ENCODE data around the gene PRSS22. TPM values are rescaled to one million over a fixed set of nuclear protein-coding genes. Genes with fewer than 3 reads are reported as not detected.
A peak's percentile ranks its signal among the peaks of the same experiment; 100 is the strongest.

Gene PRSS22
- total and polyA plus RNA-seq, 2 experiments from 2014 or later: not detected

- H3K27me3 ChIP-seq: peaks cover 34% of the 10 kb centered on the region
Measured at GRCh38 chr16:2856061-2856670, 1.8 kb downstream of the PRSS22 start.

DNA sequence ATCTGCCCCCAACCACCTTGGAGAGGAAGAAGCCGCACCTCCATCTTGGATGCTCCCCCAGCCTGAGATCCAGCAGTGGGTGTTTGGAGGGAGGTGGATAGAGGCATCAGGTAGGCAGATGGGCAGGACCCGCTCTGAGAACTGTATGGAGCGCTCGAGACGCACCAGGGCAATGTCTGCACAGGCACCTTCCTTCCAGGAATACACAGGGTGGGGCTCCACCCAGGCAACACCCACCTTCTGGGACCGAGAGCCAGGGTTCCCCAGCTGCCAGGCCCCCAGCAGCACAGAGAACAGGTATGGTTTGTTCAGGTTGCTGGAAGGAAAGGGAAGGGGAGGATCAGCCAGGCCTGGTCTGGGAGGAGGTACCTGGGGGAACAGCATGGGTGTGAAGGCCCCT, 2.4 kb downstream of the PRSS22 start:
- TF ChIP-seq, protein P1, sequence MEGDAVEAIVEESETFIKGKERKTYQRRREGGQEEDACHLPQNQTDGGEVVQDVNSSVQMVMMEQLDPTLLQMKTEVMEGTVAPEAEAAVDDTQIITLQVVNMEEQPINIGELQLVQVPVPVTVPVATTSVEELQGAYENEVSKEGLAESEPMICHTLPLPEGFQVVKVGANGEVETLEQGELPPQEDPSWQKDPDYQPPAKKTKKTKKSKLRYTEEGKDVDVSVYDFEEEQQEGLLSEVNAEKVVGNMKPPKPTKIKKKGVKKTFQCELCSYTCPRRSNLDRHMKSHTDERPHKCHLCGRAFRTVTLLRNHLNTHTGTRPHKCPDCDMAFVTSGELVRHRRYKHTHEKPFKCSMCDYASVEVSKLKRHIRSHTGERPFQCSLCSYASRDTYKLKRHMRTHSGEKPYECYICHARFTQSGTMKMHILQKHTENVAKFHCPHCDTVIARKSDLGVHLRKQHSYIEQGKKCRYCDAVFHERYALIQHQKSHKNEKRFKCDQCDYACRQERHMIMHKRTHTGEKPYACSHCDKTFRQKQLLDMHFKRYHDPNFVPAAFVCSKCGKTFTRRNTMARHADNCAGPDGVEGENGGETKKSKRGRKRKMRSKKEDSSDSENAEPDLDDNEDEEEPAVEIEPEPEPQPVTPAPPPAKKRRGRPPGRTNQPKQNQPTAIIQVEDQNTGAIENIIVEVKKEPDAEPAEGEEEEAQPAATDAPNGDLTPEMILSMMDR (IDR thresholded peaks at IDR 0.05; ENCODE audit: low read depth, low read length): no peak
- Histone ChIP-seq H3K9me3 (ENCODE audit: low read depth) (no peaks in the 10 kb centered on the region), H3K4me1 (ENCODE audit: low read depth) (no peaks in the 10 kb centered on the region), H3K27ac (no peak overlapping the region), H3K4me3 (no peak overlapping the region), H3K27me3 (peaks cover 34% of the 10 kb centered on the region), H3K36me3 (no peaks in the 10 kb centered on the region)
- DNase-seq (ENCODE audit: low read depth in 1 of 2, low spot score in 1 of 2): no peak

More at GRCh38 chr16:2856061-2856670, 1.8 kb downstream of the PRSS22 start:
- no peak overlapping the region for H3K4me3 ChIP-seq
- no peaks in the 10 kb centered on the region for H3K36me3 ChIP-seq
- no peaks in the 10 kb centered on the region for H3K9me3 ChIP-seq (ENCODE audit: low read depth)
- TF ChIP-seq, protein P1 (IDR thresholded peaks at IDR 0.05; ENCODE audit: low read depth, low read length): no peak
- no peaks in the 10 kb centered on the region for H3K4me1 ChIP-seq (ENCODE audit: low read depth)
- DNase-seq (ENCODE audit: low read depth in 1 of 2, low spot score in 1 of 2): no peak
- no peak overlapping the region for H3K27ac ChIP-seq

GRCh38 chr16:2854700-2855309, 3.2 kb downstream of the PRSS22 start:
- no peaks in the 10 kb centered on the region for H3K36me3 ChIP-seq
- TF ChIP-seq, protein P1 (IDR thresholded peaks at IDR 0.05; ENCODE audit: low read depth, low read length): peak; percentile 44
- no peak overlapping the region for H3K27ac ChIP-seq
- no peak for DNase-seq (ENCODE audit: low read depth in 1 of 2, low spot score in 1 of 2)
- H3K4me1 ChIP-seq (ENCODE audit: low read depth): no peaks in the 10 kb centered on the region
- H3K27me3 ChIP-seq: peaks cover 29% of the 10 kb centered on the region
- no peak overlapping the region for H3K4me3 ChIP-seq
- H3K9me3 ChIP-seq (ENCODE audit: low read depth): no peaks in the 10 kb centered on the region

GRCh38 chr16:2853531-2854073, 4.4 kb downstream of the PRSS22 start:
- no peaks in the 10 kb centered on the region for H3K36me3 ChIP-seq
- H3K4me3 ChIP-seq: no peak overlapping the region
- TF ChIP-seq, protein P1 (IDR thresholded peaks at IDR 0.05; ENCODE audit: low read depth, low read length): no peak
- no peaks in the 10 kb centered on the region for H3K9me3 ChIP-seq (ENCODE audit: low read depth)
- H3K4me1 ChIP-seq (ENCODE audit: low read depth): no peaks in the 10 kb centered on the region
- no peak for DNase-seq (ENCODE audit: low read depth in 1 of 2, low spot score in 1 of 2)
- H3K27me3 ChIP-seq: peaks cover 24% of the 10 kb centered on the region
- H3K27ac ChIP-seq: no peak overlapping the region

- Histone ChIP-seq H3K27ac (no peak overlapping the region), H3K4me1 (ENCODE audit: low read depth) (no peaks in the 10 kb centered on the region), H3K36me3 (no peaks in the 10 kb centered on the region), H3K4me3 (no peak overlapping the region), H3K9me3 (ENCODE audit: low read depth) (no peaks in the 10 kb centered on the region), H3K27me3 (peaks cover 17% of the 10 kb centered on the region)
- DNase-seq (ENCODE audit: low read depth in 1 of 2, low spot score in 1 of 2): no peak
- TF ChIP-seq, protein P1 (IDR thresholded peaks at IDR 0.05; ENCODE audit: low read depth, low read length): no peak
Measured at GRCh38 chr16:2852731-2853507, 5.1 kb downstream of the PRSS22 start.

Measured in cardiac muscle cell (in vitro differentiated cells and primary cell).